ENCODE measurements around the gene CYGB.

DNA sequence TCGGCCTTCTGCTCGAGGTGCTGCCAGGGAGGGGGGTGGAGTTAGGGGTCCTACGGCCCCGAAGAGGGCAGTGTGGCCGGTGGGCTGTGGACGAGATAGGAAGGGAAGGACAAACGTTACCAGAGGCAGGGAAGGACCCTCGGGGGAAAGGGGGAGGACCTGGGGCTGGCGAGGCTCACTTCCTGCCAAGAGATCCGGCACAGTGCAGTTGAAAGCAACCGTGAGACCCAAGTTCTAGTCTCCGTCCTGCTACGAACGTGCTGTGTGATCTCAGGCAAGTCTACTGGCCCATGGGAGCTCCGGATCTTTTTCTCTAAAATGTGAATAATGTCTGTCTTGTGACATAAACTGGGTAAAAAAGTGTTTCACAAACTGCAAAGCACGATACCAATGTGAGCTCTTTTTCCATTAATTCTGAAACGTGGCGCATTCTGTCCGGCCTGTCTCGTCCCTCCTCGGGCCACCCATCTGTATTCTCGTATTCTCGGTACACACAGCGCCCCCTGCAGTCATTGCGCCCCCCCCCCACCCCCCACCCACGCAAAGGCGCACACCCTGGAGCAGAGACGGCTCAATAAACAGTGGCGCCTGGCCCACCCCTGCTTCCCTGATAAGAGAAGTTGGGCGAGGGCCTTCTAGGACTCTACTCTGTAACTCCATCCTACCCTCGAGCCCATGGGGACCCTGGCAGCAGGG is 8.8 kb downstream of the CYGB start:
- TF ChIP-seq ZNF76 (CRISPR knock-in tag; IDR thresholded peaks at IDR 0.05; ENCODE audit: borderline replicate concordance) (no peak), BACH1 (tag; IDR thresholded peaks at IDR 0.05) (no peak), JUN (IDR thresholded peaks at IDR 0.05; ENCODE audit: borderline replicate concordance, low read depth, low read length) (no peak), JUN (CRISPR knock-in tag; IDR thresholded peaks at IDR 0.05; ENCODE audit: borderline replicate concordance) (no peak), TAF1 (IDR thresholded peaks at IDR 0.05; ENCODE audit: control insufficient read depth, extremely low read depth, insufficient read depth, low read length, severe bottlenecking) (no peak), CREB1 (IDR thresholded peaks at IDR 0.05) (no peak), CREB1 (CRISPR knock-in tag; IDR thresholded peaks at IDR 0.05) (no peak)
- TF ChIP-seq, protein P1, sequence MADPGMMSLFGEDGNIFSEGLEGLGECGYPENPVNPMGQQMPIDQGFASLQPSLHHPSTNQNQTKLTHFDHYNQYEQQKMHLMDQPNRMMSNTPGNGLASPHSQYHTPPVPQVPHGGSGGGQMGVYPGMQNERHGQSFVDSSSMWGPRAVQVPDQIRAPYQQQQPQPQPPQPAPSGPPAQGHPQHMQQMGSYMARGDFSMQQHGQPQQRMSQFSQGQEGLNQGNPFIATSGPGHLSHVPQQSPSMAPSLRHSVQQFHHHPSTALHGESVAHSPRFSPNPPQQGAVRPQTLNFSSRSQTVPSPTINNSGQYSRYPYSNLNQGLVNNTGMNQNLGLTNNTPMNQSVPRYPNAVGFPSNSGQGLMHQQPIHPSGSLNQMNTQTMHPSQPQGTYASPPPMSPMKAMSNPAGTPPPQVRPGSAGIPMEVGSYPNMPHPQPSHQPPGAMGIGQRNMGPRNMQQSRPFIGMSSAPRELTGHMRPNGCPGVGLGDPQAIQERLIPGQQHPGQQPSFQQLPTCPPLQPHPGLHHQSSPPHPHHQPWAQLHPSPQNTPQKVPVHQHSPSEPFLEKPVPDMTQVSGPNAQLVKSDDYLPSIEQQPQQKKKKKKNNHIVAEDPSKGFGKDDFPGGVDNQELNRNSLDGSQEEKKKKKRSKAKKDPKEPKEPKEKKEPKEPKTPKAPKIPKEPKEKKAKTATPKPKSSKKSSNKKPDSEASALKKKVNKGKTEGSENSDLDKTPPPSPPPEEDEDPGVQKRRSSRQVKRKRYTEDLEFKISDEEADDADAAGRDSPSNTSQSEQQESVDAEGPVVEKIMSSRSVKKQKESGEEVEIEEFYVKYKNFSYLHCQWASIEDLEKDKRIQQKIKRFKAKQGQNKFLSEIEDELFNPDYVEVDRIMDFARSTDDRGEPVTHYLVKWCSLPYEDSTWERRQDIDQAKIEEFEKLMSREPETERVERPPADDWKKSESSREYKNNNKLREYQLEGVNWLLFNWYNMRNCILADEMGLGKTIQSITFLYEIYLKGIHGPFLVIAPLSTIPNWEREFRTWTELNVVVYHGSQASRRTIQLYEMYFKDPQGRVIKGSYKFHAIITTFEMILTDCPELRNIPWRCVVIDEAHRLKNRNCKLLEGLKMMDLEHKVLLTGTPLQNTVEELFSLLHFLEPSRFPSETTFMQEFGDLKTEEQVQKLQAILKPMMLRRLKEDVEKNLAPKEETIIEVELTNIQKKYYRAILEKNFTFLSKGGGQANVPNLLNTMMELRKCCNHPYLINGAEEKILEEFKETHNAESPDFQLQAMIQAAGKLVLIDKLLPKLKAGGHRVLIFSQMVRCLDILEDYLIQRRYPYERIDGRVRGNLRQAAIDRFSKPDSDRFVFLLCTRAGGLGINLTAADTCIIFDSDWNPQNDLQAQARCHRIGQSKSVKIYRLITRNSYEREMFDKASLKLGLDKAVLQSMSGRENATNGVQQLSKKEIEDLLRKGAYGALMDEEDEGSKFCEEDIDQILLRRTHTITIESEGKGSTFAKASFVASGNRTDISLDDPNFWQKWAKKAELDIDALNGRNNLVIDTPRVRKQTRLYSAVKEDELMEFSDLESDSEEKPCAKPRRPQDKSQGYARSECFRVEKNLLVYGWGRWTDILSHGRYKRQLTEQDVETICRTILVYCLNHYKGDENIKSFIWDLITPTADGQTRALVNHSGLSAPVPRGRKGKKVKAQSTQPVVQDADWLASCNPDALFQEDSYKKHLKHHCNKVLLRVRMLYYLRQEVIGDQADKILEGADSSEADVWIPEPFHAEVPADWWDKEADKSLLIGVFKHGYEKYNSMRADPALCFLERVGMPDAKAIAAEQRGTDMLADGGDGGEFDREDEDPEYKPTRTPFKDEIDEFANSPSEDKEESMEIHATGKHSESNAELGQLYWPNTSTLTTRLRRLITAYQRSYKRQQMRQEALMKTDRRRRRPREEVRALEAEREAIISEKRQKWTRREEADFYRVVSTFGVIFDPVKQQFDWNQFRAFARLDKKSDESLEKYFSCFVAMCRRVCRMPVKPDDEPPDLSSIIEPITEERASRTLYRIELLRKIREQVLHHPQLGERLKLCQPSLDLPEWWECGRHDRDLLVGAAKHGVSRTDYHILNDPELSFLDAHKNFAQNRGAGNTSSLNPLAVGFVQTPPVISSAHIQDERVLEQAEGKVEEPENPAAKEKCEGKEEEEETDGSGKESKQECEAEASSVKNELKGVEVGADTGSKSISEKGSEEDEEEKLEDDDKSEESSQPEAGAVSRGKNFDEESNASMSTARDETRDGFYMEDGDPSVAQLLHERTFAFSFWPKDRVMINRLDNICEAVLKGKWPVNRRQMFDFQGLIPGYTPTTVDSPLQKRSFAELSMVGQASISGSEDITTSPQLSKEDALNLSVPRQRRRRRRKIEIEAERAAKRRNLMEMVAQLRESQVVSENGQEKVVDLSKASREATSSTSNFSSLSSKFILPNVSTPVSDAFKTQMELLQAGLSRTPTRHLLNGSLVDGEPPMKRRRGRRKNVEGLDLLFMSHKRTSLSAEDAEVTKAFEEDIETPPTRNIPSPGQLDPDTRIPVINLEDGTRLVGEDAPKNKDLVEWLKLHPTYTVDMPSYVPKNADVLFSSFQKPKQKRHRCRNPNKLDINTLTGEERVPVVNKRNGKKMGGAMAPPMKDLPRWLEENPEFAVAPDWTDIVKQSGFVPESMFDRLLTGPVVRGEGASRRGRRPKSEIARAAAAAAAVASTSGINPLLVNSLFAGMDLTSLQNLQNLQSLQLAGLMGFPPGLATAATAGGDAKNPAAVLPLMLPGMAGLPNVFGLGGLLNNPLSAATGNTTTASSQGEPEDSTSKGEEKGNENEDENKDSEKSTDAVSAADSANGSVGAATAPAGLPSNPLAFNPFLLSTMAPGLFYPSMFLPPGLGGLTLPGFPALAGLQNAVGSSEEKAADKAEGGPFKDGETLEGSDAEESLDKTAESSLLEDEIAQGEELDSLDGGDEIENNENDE (IDR thresholded peaks at IDR 0.05; ENCODE audit: low read depth, low read length), result no peak
- TF ChIP-seq, protein P2, sequence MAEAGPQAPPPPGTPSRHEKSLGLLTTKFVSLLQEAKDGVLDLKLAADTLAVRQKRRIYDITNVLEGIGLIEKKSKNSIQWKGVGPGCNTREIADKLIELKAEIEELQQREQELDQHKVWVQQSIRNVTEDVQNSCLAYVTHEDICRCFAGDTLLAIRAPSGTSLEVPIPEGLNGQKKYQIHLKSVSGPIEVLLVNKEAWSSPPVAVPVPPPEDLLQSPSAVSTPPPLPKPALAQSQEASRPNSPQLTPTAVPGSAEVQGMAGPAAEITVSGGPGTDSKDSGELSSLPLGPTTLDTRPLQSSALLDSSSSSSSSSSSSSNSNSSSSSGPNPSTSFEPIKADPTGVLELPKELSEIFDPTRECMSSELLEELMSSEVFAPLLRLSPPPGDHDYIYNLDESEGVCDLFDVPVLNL (CRISPR knock-in tag; IDR thresholded peaks at IDR 0.05; ENCODE audit: low read depth), result no peak

All from K562 (cell line).